WTC11 (cell line): ENCODE results near the gene ADRA2C. TPM values are rescaled to one million over a fixed set of nuclear protein-coding genes. Genes with fewer than 3 reads are reported as not detected.

ENCODE experiments used
- ATAC-seq: fragments of 200-7000 bp; cut with Tn5 transposase; 2 replicates; pipeline ENCODE4 v1.10.0; 2021; ENCODE audit warnings: mild to moderate bottlenecking, moderate library complexity
- CTCF ChIA-PET: fragments of 300-600 bp; sonication (Branson Sonifier 250); formaldehyde crosslinking; loops from one replicate; lab custom pipeline; 2021; ENCODE audit warnings: antibody characterized with exemption; lab: Charles Lee
- POLR2A ChIA-PET: fragments of 350-600 bp; sonication (Branson Sonifier 250); formaldehyde crosslinking; loops from one replicate; lab custom pipeline; 2021; ENCODE audit warnings: antibody characterized with exemption; lab: Charles Lee
- DNase-seq: peaks from one replicate; pipeline ENCODE4 v3.0.0; 2021; ENCODE audit warnings: low spot score
- H3K27ac Mint-ChIP-seq: 2 replicates; pipeline ENCODE4 v1.8.0; 2021; ENCODE audit warnings: mixed read lengths
- H3K27me3 Mint-ChIP-seq: 2 replicates; pipeline ENCODE4 v1.8.0; 2021; ENCODE audit warnings: low read depth, mild to moderate bottlenecking, moderate library complexity, mixed read lengths
- H3K36me3 Mint-ChIP-seq: 2 replicates; pipeline ENCODE4 v1.8.0; 2021; ENCODE audit warnings: mixed read lengths
- H3K4me1 Mint-ChIP-seq: 2 replicates; pipeline ENCODE4 v1.8.0; 2022; ENCODE audit warnings: mixed read lengths
- H3K4me3 Mint-ChIP-seq: 2 replicates; pipeline ENCODE4 v1.8.0; 2021; ENCODE audit warnings: mild to moderate bottlenecking, moderate library complexity, mixed read lengths
- H3K9me3 Mint-ChIP-seq: 2 replicates; pipeline ENCODE4 v1.8.0; 2021; ENCODE audit warnings: mixed read lengths
- CBFB ChIP-seq: sonication (generic); formaldehyde crosslinking; IDR thresholded peaks from 2 replicates; pipeline ENCODE4 v1.8.1; 2022; ENCODE audit warnings: mild to moderate bottlenecking, low read depth, missing genetic modification reagents
- FOXP1 ChIP-seq: sonication (generic); formaldehyde crosslinking; IDR thresholded peaks from 2 replicates; pipeline ENCODE4 v1.8.0; 2022; ENCODE audit warnings: missing genetic modification reagents, mild to moderate bottlenecking, moderate library complexity, borderline replicate concordance
- GRHL2 ChIP-seq: fragments of 250-450 bp; sonication (Bioruptor Pico); IDR thresholded peaks from 2 replicates; pipeline ENCODE4 v1.8.0; 2022; ENCODE audit warnings: mild to moderate bottlenecking, moderate library complexity; ENCODE audit not compliant: insufficient replicate concordance, severe bottlenecking
- HMGA2 ChIP-seq: fragments of 250-450 bp; sonication (Bioruptor Pico); IDR thresholded peaks from 2 replicates; pipeline ENCODE4 v1.4.0; 2021; ENCODE audit warnings: mild to moderate bottlenecking, moderate library complexity
- JUN ChIP-seq: sonication (generic); formaldehyde crosslinking; IDR thresholded peaks from 2 replicates; pipeline ENCODE4 v1.8.0; 2023; ENCODE audit warnings: mild to moderate bottlenecking, missing genetic modification reagents
- RORB ChIP-seq: fragments of 250-450 bp; sonication (Bioruptor Pico); IDR thresholded peaks from 2 replicates; pipeline ENCODE4 v1.9.0; 2021; ENCODE audit warnings: mild to moderate bottlenecking
- TCF7 ChIP-seq: sonication (generic); formaldehyde crosslinking; IDR thresholded peaks from 2 replicates; pipeline ENCODE4 v1.8.0; 2022; ENCODE audit warnings: mild to moderate bottlenecking, low read depth, missing genetic modification reagents, moderate library complexity
- TEAD1 ChIP-seq: sonication (generic); formaldehyde crosslinking; IDR thresholded peaks from 2 replicates; pipeline ENCODE4 v1.8.0; 2022; ENCODE audit warnings: mild to moderate bottlenecking, missing genetic modification reagents
- ZNF263 ChIP-seq: sonication (generic); formaldehyde crosslinking; IDR thresholded peaks from 2 replicates; pipeline ENCODE4 v1.8.1; 2022; ENCODE audit warnings: low read depth, mild to moderate bottlenecking, moderate library complexity, missing genetic modification reagents
- ZNF423 ChIP-seq: fragments of 250-450 bp; sonication (Bioruptor Pico); IDR thresholded peaks from 2 replicates; pipeline ENCODE4 v2.1.2; 2022; ENCODE audit warnings: mild to moderate bottlenecking, moderate library complexity
- total RNA-seq: library from RNA; stranded (reverse); gene quantifications from 3 replicates; pipeline ENCODE4 v1.2.3, GENCODE V29; 2021
- TF ChIP-seq, protein P1 (sequence below): sonication (generic); formaldehyde crosslinking; IDR thresholded peaks from 2 replicates; pipeline ENCODE4 v1.8.1; 2023; ENCODE audit warnings: mild to moderate bottlenecking, missing genetic modification reagents, moderate library complexity
- TF ChIP-seq, protein P2 (sequence below): sonication (generic); formaldehyde crosslinking; IDR thresholded peaks from 2 replicates; pipeline ENCODE4 v1.8.1; 2022; ENCODE audit warnings: missing genetic modification reagents, borderline replicate concordance
- TF ChIP-seq, protein P3 (sequence below): sonication (generic); formaldehyde crosslinking; IDR thresholded peaks from 2 replicates; pipeline ENCODE4 v1.8.0; 2022; ENCODE audit warnings: mild to moderate bottlenecking, missing genetic modification reagents
- TF ChIP-seq, protein P4 (sequence below): sonication (generic); formaldehyde crosslinking; IDR thresholded peaks from 2 replicates; pipeline ENCODE4 v1.8.1; 2023; ENCODE audit warnings: mild to moderate bottlenecking, missing genetic modification reagents, moderate library complexity
- TF ChIP-seq, protein P5 (sequence below): sonication (generic); formaldehyde crosslinking; IDR thresholded peaks from 2 replicates; pipeline ENCODE4 v1.8.1; 2023; ENCODE audit warnings: mild to moderate bottlenecking, missing genetic modification reagents
- TF ChIP-seq, protein P6 (sequence below): fragments of 250-450 bp; sonication (Bioruptor Pico); IDR thresholded peaks from 2 replicates; pipeline ENCODE4 v1.8.0; 2021; ENCODE audit warnings: mild to moderate bottlenecking
- TF ChIP-seq, protein P7 (sequence below): fragments of 250-450 bp; sonication (Bioruptor Pico); conservative IDR thresholded peaks from 2 replicates; pipeline ENCODE4 v1.9.0; 2021; ENCODE audit warnings: mild to moderate bottlenecking

Gene ADRA2C
- total RNA-seq, 1 experiment from 2014 or later: 21.8 TPM

DNA sequence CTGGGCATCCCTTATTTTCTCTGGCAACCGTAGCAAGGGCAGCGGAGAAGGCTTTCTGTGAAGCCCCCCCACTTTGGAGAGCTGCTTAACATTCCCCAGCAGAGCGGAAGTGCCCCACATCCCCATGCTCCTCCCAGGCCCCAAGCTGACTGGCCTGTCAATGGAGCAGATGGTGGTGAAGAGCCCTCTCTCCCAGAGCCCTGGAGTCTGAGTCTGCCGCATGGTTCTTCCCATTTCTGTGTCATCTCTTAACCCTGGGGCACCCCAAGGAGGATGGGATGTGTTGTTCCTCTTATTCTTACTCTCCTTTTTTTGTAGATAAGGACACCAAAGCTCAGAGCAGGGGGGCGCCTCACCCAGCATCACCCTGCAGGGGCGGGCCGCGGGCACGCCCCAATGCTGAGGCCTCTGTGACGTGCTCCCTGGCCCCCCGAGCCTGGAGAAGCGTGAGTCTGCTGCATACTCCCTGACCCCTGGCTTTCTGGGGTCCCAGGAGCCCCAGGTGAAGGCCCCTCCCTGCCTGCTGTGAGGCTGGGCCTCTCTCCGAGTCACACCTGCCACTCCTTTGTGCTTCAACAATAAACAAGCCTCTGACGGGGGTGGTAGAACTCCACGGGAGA, 35.9 kb downstream of the ADRA2C start:
- no peak for DNase-seq
- Mint-ChIP-seq H3K4me3 (no peak overlapping the region), H3K36me3 (no peaks in the 10 kb centered on the region), H3K9me3 (peaks cover 6% of the 10 kb centered on the region), H3K27ac (no peak overlapping the region), H3K4me1 (peaks cover 29% of the 10 kb centered on the region), H3K27me3 (no peaks in the 10 kb centered on the region)
- CTCF ChIA-PET: interaction anchor here (1.7 to 6.9 kb wide), 3 partner anchors 9 to 140 kb away, joined by 4 to 49 read pairs (median 21); no protein-coding TSS in a partner anchor
- TF ChIP-seq, protein P1, sequence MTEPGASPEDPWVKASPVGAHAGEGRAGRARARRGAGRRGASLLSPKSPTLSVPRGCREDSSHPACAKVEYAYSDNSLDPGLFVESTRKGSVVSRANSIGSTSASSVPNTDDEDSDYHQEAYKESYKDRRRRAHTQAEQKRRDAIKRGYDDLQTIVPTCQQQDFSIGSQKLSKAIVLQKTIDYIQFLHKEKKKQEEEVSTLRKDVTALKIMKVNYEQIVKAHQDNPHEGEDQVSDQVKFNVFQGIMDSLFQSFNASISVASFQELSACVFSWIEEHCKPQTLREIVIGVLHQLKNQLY (CRISPR knock-in tag): no peak
- TF ChIP-seq, protein P2, sequence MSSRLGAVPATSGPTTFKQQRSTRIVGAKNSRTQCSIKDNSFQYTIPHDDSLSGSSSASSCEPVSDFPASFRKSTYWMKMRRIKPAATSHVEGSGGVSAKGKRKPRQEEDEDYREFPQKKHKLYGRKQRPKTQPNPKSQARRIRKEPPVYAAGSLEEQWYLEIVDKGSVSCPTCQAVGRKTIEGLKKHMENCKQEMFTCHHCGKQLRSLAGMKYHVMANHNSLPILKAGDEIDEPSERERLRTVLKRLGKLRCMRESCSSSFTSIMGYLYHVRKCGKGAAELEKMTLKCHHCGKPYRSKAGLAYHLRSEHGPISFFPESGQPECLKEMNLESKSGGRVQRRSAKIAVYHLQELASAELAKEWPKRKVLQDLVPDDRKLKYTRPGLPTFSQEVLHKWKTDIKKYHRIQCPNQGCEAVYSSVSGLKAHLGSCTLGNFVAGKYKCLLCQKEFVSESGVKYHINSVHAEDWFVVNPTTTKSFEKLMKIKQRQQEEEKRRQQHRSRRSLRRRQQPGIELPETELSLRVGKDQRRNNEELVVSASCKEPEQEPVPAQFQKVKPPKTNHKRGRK (CRISPR knock-in tag): no peak
- no peak for TF ChIP-seq JUN (CRISPR knock-in tag)
- TF ChIP-seq, protein P3, sequence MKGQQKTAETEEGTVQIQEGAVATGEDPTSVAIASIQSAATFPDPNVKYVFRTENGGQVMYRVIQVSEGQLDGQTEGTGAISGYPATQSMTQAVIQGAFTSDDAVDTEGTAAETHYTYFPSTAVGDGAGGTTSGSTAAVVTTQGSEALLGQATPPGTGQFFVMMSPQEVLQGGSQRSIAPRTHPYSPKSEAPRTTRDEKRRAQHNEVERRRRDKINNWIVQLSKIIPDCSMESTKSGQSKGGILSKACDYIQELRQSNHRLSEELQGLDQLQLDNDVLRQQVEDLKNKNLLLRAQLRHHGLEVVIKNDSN (CRISPR knock-in tag): no peak
- peak; percentile 18; the same call in 1 of the 2 replicates for TF ChIP-seq ZNF423 (CRISPR knock-in tag)
- no peak for TF ChIP-seq HMGA2 (CRISPR knock-in tag)
- TF ChIP-seq ZNF263 (CRISPR knock-in tag): 0 out of 2 replicates have a peak, but pooled peaks have one; percentile 32
- TF ChIP-seq TEAD1 (CRISPR knock-in tag): no peak
- TF ChIP-seq, protein P4, sequence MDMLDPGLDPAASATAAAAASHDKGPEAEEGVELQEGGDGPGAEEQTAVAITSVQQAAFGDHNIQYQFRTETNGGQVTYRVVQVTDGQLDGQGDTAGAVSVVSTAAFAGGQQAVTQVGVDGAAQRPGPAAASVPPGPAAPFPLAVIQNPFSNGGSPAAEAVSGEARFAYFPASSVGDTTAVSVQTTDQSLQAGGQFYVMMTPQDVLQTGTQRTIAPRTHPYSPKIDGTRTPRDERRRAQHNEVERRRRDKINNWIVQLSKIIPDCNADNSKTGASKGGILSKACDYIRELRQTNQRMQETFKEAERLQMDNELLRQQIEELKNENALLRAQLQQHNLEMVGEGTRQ: no peak
- TF ChIP-seq RORB (CRISPR knock-in tag): no peak
- no peak for ATAC-seq
- POLR2A ChIA-PET: no interaction called here

DNA sequence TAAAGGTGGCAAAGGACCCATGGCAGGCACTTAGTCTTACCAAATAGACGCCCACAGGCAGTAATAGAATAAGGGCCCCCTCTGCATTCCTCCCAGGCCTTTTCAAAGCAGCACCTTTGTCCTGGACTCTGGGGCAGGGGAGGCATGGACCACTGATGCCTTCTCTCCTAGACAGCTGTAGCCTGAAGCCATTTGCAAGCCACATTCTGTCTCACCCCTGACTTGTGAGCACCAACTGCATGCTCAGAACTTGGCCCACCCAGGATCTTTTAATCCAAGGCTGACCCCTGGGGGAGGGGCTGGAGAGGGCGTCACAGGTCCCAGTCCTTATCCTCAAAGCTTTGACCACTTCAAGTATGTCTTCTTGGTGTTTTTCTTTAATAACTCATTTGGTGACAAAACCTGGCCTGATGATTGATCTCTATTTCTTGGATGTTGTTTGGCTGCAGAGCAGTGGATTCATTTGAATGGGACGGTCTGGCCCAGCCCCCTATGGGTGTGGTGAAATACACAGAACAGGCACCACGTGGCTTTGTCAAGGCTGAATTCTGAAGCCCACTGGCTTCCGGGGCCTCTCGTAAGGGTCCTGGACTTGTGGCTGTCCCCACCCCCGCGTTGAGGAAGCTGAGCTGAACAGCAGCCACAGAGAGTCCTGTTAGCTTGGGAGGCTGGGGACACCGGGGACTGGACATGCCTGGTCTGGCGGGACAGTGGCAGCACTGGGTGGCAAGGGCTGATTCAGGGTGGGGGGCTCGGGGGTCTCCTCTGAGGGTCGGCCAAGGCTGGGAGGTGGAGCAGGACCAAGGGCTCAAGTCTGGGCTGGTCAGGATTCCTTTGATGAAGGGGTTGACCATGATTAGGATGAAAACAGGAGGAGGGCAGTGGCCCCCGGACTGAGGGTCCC, 36.6 kb downstream of the ADRA2C start:
- Mint-ChIP-seq H3K27ac (no peak overlapping the region), H3K9me3 (no peaks in the 10 kb centered on the region), H3K27me3 (peaks cover 2% of the 10 kb centered on the region; the same call in 1 of the 2 replicates), H3K4me3 (no peak overlapping the region), H3K36me3 (no peaks in the 10 kb centered on the region), H3K4me1 (peaks cover 35% of the 10 kb centered on the region)
- TF ChIP-seq RORB (CRISPR knock-in tag) (no peak), CBFB (CRISPR knock-in tag) (no peak), FOXP1 (no peak), TCF7 (CRISPR knock-in tag) (no peak), GRHL2 (no peak)
- TF ChIP-seq, protein P5, sequence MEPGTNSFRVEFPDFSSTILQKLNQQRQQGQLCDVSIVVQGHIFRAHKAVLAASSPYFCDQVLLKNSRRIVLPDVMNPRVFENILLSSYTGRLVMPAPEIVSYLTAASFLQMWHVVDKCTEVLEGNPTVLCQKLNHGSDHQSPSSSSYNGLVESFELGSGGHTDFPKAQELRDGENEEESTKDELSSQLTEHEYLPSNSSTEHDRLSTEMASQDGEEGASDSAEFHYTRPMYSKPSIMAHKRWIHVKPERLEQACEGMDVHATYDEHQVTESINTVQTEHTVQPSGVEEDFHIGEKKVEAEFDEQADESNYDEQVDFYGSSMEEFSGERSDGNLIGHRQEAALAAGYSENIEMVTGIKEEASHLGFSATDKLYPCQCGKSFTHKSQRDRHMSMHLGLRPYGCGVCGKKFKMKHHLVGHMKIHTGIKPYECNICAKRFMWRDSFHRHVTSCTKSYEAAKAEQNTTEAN (CRISPR knock-in tag): no peak
- TF ChIP-seq, protein P6, sequence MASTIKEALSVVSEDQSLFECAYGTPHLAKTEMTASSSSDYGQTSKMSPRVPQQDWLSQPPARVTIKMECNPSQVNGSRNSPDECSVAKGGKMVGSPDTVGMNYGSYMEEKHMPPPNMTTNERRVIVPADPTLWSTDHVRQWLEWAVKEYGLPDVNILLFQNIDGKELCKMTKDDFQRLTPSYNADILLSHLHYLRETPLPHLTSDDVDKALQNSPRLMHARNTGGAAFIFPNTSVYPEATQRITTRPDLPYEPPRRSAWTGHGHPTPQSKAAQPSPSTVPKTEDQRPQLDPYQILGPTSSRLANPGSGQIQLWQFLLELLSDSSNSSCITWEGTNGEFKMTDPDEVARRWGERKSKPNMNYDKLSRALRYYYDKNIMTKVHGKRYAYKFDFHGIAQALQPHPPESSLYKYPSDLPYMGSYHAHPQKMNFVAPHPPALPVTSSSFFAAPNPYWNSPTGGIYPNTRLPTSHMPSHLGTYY (CRISPR knock-in tag): no peak
- TF ChIP-seq, protein P7, sequence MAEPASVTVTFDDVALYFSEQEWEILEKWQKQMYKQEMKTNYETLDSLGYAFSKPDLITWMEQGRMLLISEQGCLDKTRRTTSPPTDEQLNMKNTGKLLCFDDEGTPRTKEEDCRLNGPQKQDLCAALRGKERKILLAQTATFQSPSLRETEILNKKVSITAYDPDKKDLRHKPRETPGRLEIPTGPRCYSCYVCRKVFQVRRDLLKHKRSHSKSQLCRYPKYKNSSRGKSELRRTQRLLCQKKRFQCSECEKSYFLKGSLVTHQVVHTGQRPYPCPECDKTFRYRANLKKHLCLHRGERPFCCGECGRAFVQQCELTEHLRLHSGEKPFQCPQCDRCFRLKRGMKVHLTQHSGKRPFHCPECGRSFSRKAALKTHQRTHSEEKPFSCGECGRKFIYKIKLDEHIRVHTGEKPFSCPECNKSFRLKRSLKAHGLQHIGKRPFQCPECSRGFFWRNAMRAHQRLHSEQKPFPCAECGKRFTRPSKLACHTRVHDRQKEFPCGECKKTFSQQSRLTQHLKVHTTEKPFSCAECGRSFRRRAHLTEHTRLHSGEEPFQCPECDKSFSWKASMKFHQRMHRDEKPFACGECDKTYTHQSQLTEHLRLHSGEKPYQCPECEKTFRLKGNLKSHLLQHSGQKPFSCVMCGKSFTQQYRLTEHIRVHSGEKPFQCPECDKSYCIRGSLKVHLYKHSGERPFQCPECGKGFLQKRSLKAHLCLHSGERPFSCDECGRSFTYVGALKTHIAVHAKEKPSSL (CRISPR knock-in tag): no peak
- ATAC-seq (peak; percentile 50), DNase-seq (no peak)
- CTCF ChIA-PET: interaction anchor here (1.7 to 6.9 kb wide), 3 partner anchors 10 to 139 kb away, joined by 4 to 49 read pairs (median 21); no protein-coding TSS in a partner anchor
- POLR2A ChIA-PET: no interaction called here
